ENCODE measurements around the gene GNB1. TPM values are rescaled to one million over a fixed set of nuclear protein-coding genes. Genes with fewer than 3 reads are reported as not detected.
A peak's percentile ranks its signal among the peaks of the same experiment; 100 is the strongest.
"Not testable (repeated sequence)": the region's sequence is repeated elsewhere in the genome, so short reads cannot be mapped to it uniquely, and the experiment has no call there.

The GNB1 gene
- total and polyA plus RNA-seq, 8 donors = 241 to 360 (median 271) TPM

- H3K36me3 ChIP-seq; H3K4me3 ChIP-seq; H3K4me1 ChIP-seq; intact Hi-C loops (cut with DNase I); H3K9me3 ChIP-seq; ATAC-seq; H3K27me3 ChIP-seq: not testable (repeated sequence)
- DNase-seq = peak in 1 of 4 donors; percentile 41
- H3K27ac ChIP-seq = peak overlapping the region in 1 of 2 donors; percentile 30
Observed at GRCh38 chr1:1741013-1741412, 149.9 kb downstream of the GNB1 start.

GRCh38 chr1:1738799-1739337 lies 152.0 kb downstream of the GNB1 start:
- H3K9me3 ChIP-seq; H3K4me3 ChIP-seq; H3K27ac ChIP-seq; DNase-seq; intact Hi-C loops (cut with DNase I); H3K27me3 ChIP-seq; ATAC-seq; H3K4me1 ChIP-seq: not testable (repeated sequence)
- H3K36me3 ChIP-seq = peaks cover 0 to 22% of the 10 kb centered on the region in 2 donors

- H3K4me1 ChIP-seq; H3K27me3 ChIP-seq; ATAC-seq; H3K9me3 ChIP-seq; intact Hi-C loops (cut with DNase I); H3K27ac ChIP-seq; H3K4me3 ChIP-seq: not testable (repeated sequence)
- peak in 1 of 4 donors; percentile 70 for DNase-seq
- peaks cover 0 to 31% of the 10 kb centered on the region in 2 donors for H3K36me3 ChIP-seq
Observed at GRCh38 chr1:1737675-1738590, 153.0 kb downstream of the GNB1 start.

Other genes starting within 250 kb of the GNB1 start
- 10 to 100 TPM; 16.3 to 23.2 TPM for gene CDK11B, start 232.1 kb downstream of the GNB1 start, total RNA-seq
- 10 to 100 TPM; 39.5 to 46.8 (median 40.8) TPM for gene CDK11B, start 232.1 kb downstream of the GNB1 start, polyA plus RNA-seq (ENCODE audit: insufficient read length in 6 of 6)
- 10 to 100 TPM; 45.7 to 55.4 TPM for gene SLC35E2B, start 198.3 kb downstream of the GNB1 start, total RNA-seq
- 100 to 1,000 TPM in 1 of 6 donors, 10 to 100 TPM in 5; 74.1 to 109 (median 91.3) TPM for gene SLC35E2B, start 198.3 kb downstream of the GNB1 start, polyA plus RNA-seq (ENCODE audit: insufficient read length in 6 of 6)
- gene CDK11A, start 166.7 kb downstream of the GNB1 start, total RNA-seq = 10 to 100 TPM; 21.1 to 43.2 TPM
- gene CDK11A, start 166.7 kb downstream of the GNB1 start, polyA plus RNA-seq (ENCODE audit: insufficient read length in 6 of 6) = 10 to 100 TPM; 29.3 to 45.7 (median 37.8) TPM
- gene NADK, start 112.6 kb downstream of the GNB1 start, total RNA-seq = 100 to 1,000 TPM in 1 of 2 donors, 10 to 100 TPM in 1; 82.3 to 126 TPM
- gene NADK, start 112.6 kb downstream of the GNB1 start, polyA plus RNA-seq (ENCODE audit: insufficient read length in 6 of 6) = 10 to 100 TPM; 37.2 to 58.2 (median 42.4) TPM
- gene CALML6, start 24.2 kb upstream of the GNB1 start, total RNA-seq = 1 to 10 TPM in 1 of 2 donors, under 1 TPM in 1; 0.67 to 1.0 TPM
- gene CALML6, start 24.2 kb upstream of the GNB1 start, polyA plus RNA-seq (ENCODE audit: insufficient read length in 6 of 6) = 1 to 10 TPM in 3 of 6 donors, under 1 TPM in 3; 0.69 to 1.5 (median 0.98) TPM
- 1 to 10 TPM; 1.2 to 1.6 TPM for gene TMEM52, start 28.2 kb upstream of the GNB1 start, total RNA-seq
- 1 to 10 TPM; 1.9 to 4.1 (median 2.7) TPM for gene TMEM52, start 28.2 kb upstream of the GNB1 start, polyA plus RNA-seq (ENCODE audit: insufficient read length in 6 of 6)
- 1 to 10 TPM in 1 of 2 donors, under 1 TPM in 1; 0.23 to 2.6 TPM for gene CFAP74, start 112.7 kb upstream of the GNB1 start, total RNA-seq
- 1 to 10 TPM; 1.2 to 4.7 (median 3.2) TPM for gene CFAP74, start 112.7 kb upstream of the GNB1 start, polyA plus RNA-seq (ENCODE audit: insufficient read length in 6 of 6)
- under 1 TPM; 0.31 to 0.50 TPM for gene GABRD, start 128.3 kb upstream of the GNB1 start, total RNA-seq
- gene GABRD, start 128.3 kb upstream of the GNB1 start, polyA plus RNA-seq (ENCODE audit: insufficient read length in 6 of 6) = 10 to 100 TPM in 3 of 6 donors, 1 to 10 TPM in 3; 8.9 to 14.2 (median 9.8) TPM
- 100 to 1,000 TPM; 100 to 129 TPM for gene PRKCZ, start 159.3 kb upstream of the GNB1 start, total RNA-seq
- 10 to 100 TPM; 37.5 to 49.4 (median 46.0) TPM for gene PRKCZ, start 159.3 kb upstream of the GNB1 start, polyA plus RNA-seq (ENCODE audit: insufficient read length in 6 of 6)